Measurements from ENCODE around the gene VMO1. TPM values are rescaled to one million over a fixed set of nuclear protein-coding genes. Genes with fewer than 3 reads are reported as not detected.
"Not testable (repeated sequence)": the region's sequence is repeated elsewhere in the genome, so short reads cannot be mapped to it uniquely, and the experiment has no call there.

The VMO1 gene
- total RNA-seq, result not detected

GRCh38 chr17:4786106-4786511 lies at the start of gene VMO1:
Gene VMO1 (minus strand): TSS chr17:4786364. CDS start chr17:4786352, 12 bp downstream.
- H3K9me3 Mint-ChIP-seq, result no peaks in the 10 kb centered on the region
- DNase-seq (no peak), ATAC-seq (ENCODE audit: low read depth) (no peak)
- H3K27ac Mint-ChIP-seq, result no peak within 1 kb of the TSS
- peaks cover 74% of the 10 kb centered on the region for H3K27me3 Mint-ChIP-seq
- no peaks in the 10 kb centered on the region for H3K36me3 Mint-ChIP-seq
- H3K4me3 Mint-ChIP-seq, result peak within 1 kb of the TSS; percentile 55
- H3K4me1 Mint-ChIP-seq, result peaks cover 21% of the 10 kb centered on the region
- POLR2A ChIA-PET, result interaction anchor here (0.5 kb wide), 1 partner anchor 97 kb away, joined by 3 read pairs; no protein-coding TSS in a partner anchor

GRCh38 chr17:4834681-4835020 lies 48.5 kb upstream of the VMO1 start:
- POLR2A ChIA-PET, result interaction anchor here (2.0 kb wide), 1 partner anchor 125 kb away, joined by 6 read pairs; the partner anchor contains the start of gene ARRB2
- peak overlapping the region; percentile 86 for H3K4me3 Mint-ChIP-seq
- ATAC-seq (ENCODE audit: low read depth) (no peak), DNase-seq (no peak)
- H3K36me3 Mint-ChIP-seq, result peaks cover 12% of the 10 kb centered on the region
- H3K27me3 Mint-ChIP-seq, result no peaks in the 10 kb centered on the region
- no peaks in the 10 kb centered on the region for H3K9me3 Mint-ChIP-seq
- H3K4me1 Mint-ChIP-seq, result peaks cover 33% of the 10 kb centered on the region
- peak overlapping the region; percentile 15 for H3K27ac Mint-ChIP-seq

- DNase-seq, result no peak
- peak overlapping the region; percentile 86 for H3K4me3 Mint-ChIP-seq
- POLR2A ChIA-PET, result interaction anchor here (0.7 to 2.0 kb wide), 4 partner anchors 26 to 124 kb away, joined by 3 to 6 read pairs (median 3); partner anchors contain the start of gene ARRB2
These were observed 47.9 kb upstream of the VMO1 start for GRCh38 chr17:4833941-4834680.

GRCh38 chr17:4833178-4833940 lies 47.2 kb upstream of the VMO1 start, which contains the start of gene MINK1:
Gene MINK1 (plus strand): TSS chr17:4833340. CDS start chr17:4833584, 244 bp downstream.
- Mint-ChIP-seq H3K27ac (peak within 1 kb of the TSS; percentile 88), H3K4me3 (peak within 1 kb of the TSS; percentile 97), H3K4me1 (peaks cover 27% of the 10 kb centered on the region), H3K36me3 (peaks cover 7% of the 10 kb centered on the region), H3K9me3 (no peaks in the 10 kb centered on the region), H3K27me3 (no peaks in the 10 kb centered on the region)
- DNase-seq, result peak; percentile 92
- ATAC-seq (ENCODE audit: low read depth), result peak; percentile 92
- POLR2A ChIA-PET, result interaction anchor here (0.7 to 2.0 kb wide), 4 partner anchors 26 to 123 kb away, joined by 3 to 6 read pairs (median 3); partner anchors contain the start of gene ARRB2

More at GRCh38 chr17:4833941-4834680, 47.9 kb upstream of the VMO1 start:
- ATAC-seq (ENCODE audit: low read depth), result no peak
- Mint-ChIP-seq H3K27ac (peak overlapping the region; percentile 76), H3K36me3 (peaks cover 9% of the 10 kb centered on the region), H3K4me1 (peaks cover 27% of the 10 kb centered on the region), H3K27me3 (no peaks in the 10 kb centered on the region), H3K9me3 (no peaks in the 10 kb centered on the region)

- POLR2A ChIA-PET, result interaction anchor here (1.3 to 1.5 kb wide), 2 partner anchors 25 to 44 kb away, joined by 3 read pairs; no protein-coding TSS in a partner anchor
- not testable (repeated sequence) for H3K36me3 Mint-ChIP-seq; ATAC-seq (ENCODE audit: low read depth); DNase-seq; H3K9me3 Mint-ChIP-seq; H3K27me3 Mint-ChIP-seq
- Mint-ChIP-seq H3K4me1 (peaks cover 27% of the 10 kb centered on the region), H3K27ac (peak overlapping the region; percentile 88), H3K4me3 (peak overlapping the region; percentile 97)
These were observed 46.6 kb upstream of the VMO1 start for GRCh38 chr17:4832829-4833177.

- POLR2A ChIA-PET, result no interaction called here
- DNase-seq, result no peak
These were observed 41.2 kb upstream of the VMO1 start for GRCh38 chr17:4827399-4827798.

GRCh38 chr17:4823373-4824089 lies 37.4 kb upstream of the VMO1 start:
- Mint-ChIP-seq H3K4me1 (no peaks in the 10 kb centered on the region), H3K27me3 (no peaks in the 10 kb centered on the region), H3K27ac (no peak overlapping the region), H3K9me3 (no peaks in the 10 kb centered on the region), H3K36me3 (peaks cover 1% of the 10 kb centered on the region), H3K4me3 (no peak overlapping the region)
- no peak for DNase-seq
- ATAC-seq (ENCODE audit: low read depth), result no peak
- POLR2A ChIA-PET, result no interaction called here

More at GRCh38 chr17:4827399-4827798, 41.2 kb upstream of the VMO1 start:
- Mint-ChIP-seq H3K4me1 (no peaks in the 10 kb centered on the region), H3K4me3 (no peak overlapping the region), H3K27ac (no peak overlapping the region), H3K36me3 (no peaks in the 10 kb centered on the region), H3K27me3 (no peaks in the 10 kb centered on the region), H3K9me3 (no peaks in the 10 kb centered on the region)
- no peak for ATAC-seq (ENCODE audit: low read depth)

- DNase-seq (no peak), ATAC-seq (ENCODE audit: low read depth) (no peak)
- peaks cover 1% of the 10 kb centered on the region for H3K36me3 Mint-ChIP-seq
- no peaks in the 10 kb centered on the region for H3K9me3 Mint-ChIP-seq
- no peaks in the 10 kb centered on the region for H3K27me3 Mint-ChIP-seq
- POLR2A ChIA-PET, result interaction anchor here (0.7 kb wide), 1 partner anchor 60 kb away, joined by 4 read pairs; no protein-coding TSS in a partner anchor
- H3K4me3 Mint-ChIP-seq, result no peak overlapping the region
- H3K27ac Mint-ChIP-seq, result no peak overlapping the region
- no peaks in the 10 kb centered on the region for H3K4me1 Mint-ChIP-seq
These were observed 36.7 kb upstream of the VMO1 start for GRCh38 chr17:4822835-4823234.

- Mint-ChIP-seq H3K36me3 (peaks cover 4% of the 10 kb centered on the region), H3K27me3 (no peaks in the 10 kb centered on the region), H3K4me3 (no peak overlapping the region), H3K4me1 (no peaks in the 10 kb centered on the region), H3K9me3 (no peaks in the 10 kb centered on the region), H3K27ac (no peak overlapping the region)
- POLR2A ChIA-PET, result no interaction called here
- ATAC-seq (ENCODE audit: low read depth) (no peak), DNase-seq (no peak)
These were observed 32.1 kb upstream of the VMO1 start for GRCh38 chr17:4818276-4818675.

GRCh38 chr17:4816826-4817225 lies 30.7 kb upstream of the VMO1 start:
- no peaks in the 10 kb centered on the region for H3K9me3 Mint-ChIP-seq
- H3K4me1 Mint-ChIP-seq, result no peaks in the 10 kb centered on the region
- H3K27ac Mint-ChIP-seq, result no peak overlapping the region
- H3K4me3 Mint-ChIP-seq, result no peak overlapping the region
- ATAC-seq (ENCODE audit: low read depth) (no peak), DNase-seq (no peak)
- peaks cover 4% of the 10 kb centered on the region for H3K36me3 Mint-ChIP-seq
- H3K27me3 Mint-ChIP-seq, result no peaks in the 10 kb centered on the region
- POLR2A ChIA-PET, result no interaction called here

GRCh38 chr17:4815043-4815675 lies 29.0 kb upstream of the VMO1 start:
- no peaks in the 10 kb centered on the region for H3K27me3 Mint-ChIP-seq
- no peaks in the 10 kb centered on the region for H3K9me3 Mint-ChIP-seq
- ATAC-seq (ENCODE audit: low read depth), result no peak
- POLR2A ChIA-PET, result no interaction called here
- no peak overlapping the region for H3K27ac Mint-ChIP-seq
- peaks cover 7% of the 10 kb centered on the region for H3K36me3 Mint-ChIP-seq
- no peak overlapping the region for H3K4me3 Mint-ChIP-seq
- DNase-seq, result no peak
- H3K4me1 Mint-ChIP-seq, result no peaks in the 10 kb centered on the region

- Mint-ChIP-seq H3K36me3 (peaks cover 11% of the 10 kb centered on the region), H3K4me3 (no peak overlapping the region), H3K9me3 (no peaks in the 10 kb centered on the region), H3K27me3 (no peaks in the 10 kb centered on the region), H3K27ac (peak overlapping the region; percentile 13), H3K4me1 (peaks cover 2% of the 10 kb centered on the region)
- POLR2A ChIA-PET, result interaction anchor here (0.7 kb wide), 1 partner anchor 220 kb away, joined by 3 read pairs; no protein-coding TSS in a partner anchor
- DNase-seq (no peak), ATAC-seq (ENCODE audit: low read depth) (no peak)
These were observed 26.5 kb upstream of the VMO1 start for GRCh38 chr17:4812690-4813089.

- Mint-ChIP-seq H3K27me3 (no peaks in the 10 kb centered on the region), H3K4me1 (peaks cover 5% of the 10 kb centered on the region), H3K27ac (no peak overlapping the region), H3K36me3 (peaks cover 9% of the 10 kb centered on the region), H3K4me3 (no peak overlapping the region), H3K9me3 (no peaks in the 10 kb centered on the region)
- DNase-seq, result no peak
- POLR2A ChIA-PET, result no interaction called here
- no peak for ATAC-seq (ENCODE audit: low read depth)
These were observed 25.3 kb upstream of the VMO1 start for GRCh38 chr17:4811471-4811870.
